Neutrophil (primary cell): ENCODE data around the gene IRF4.

ENCODE experiments used
- H3K27ac ChIP-seq: fragments of 200-600 bp; sonication (generic); 2 replicates; pipeline ENCODE4 v1.5.1; 2016; ENCODE audit warnings: mild to moderate bottlenecking, moderate library complexity
- H3K27me3 ChIP-seq: fragments of 200-600 bp; sonication (generic); 2 replicates; pipeline ENCODE4 v1.6.0; 2016; ENCODE audit warnings: mild to moderate bottlenecking
- H3K36me3 ChIP-seq: fragments of 200-600 bp; sonication (generic); 2 replicates; pipeline ENCODE4 v1.5.1; 2017
- H3K4me1 ChIP-seq, 2 experiments: fragments of 200-600 bp in 1 of 2; sonication (generic) in 1 of 2; 1 replicate in 1 of 2; 2 replicates in 1 of 2; pipeline versions ENCODE4 v1.5.1 to v1.6.1; 2013 to 2016; ENCODE audit warnings: low read depth in 1 of 2, low read length in 1 of 2, mild to moderate bottlenecking in 1 of 2, moderate library complexity in 1 of 2; ENCODE audit not compliant: control insufficient read depth in 1 of 2, insufficient read depth in 1 of 2
- H3K4me3 ChIP-seq, 2 experiments: fragments of 200-600 bp in 1 of 2; sonication (generic) in 1 of 2; 1 replicate in 1 of 2; 2 replicates in 1 of 2; pipeline ENCODE4 v1.5.1; 2013 to 2016; ENCODE audit warnings: low read depth in 1 of 2, low read length in 1 of 2, mild to moderate bottlenecking in 1 of 2, moderate library complexity in 1 of 2
- H3K9me3 ChIP-seq: fragments of 200-600 bp; sonication (generic); 2 replicates; pipeline ENCODE4 v1.5.1; 2016
- CTCF ChIP-seq: fragments of 200-600 bp; sonication (generic); IDR thresholded peaks from 2 replicates; pipeline ENCODE4 v1.5.1; 2016; ENCODE audit warnings: antibody characterized with exemption

Gene IRF4

GRCh38 chr6:391559-392440, at the start of gene IRF4:
Gene IRF4, plus strand, starts transcription at chr6:391752. Its CDS starts 1,401 bp downstream, at chr6:393153.
- peaks cover 24 to 27% of the 10 kb centered on the region in 2 experiments for H3K4me1 ChIP-seq
- TF ChIP-seq CTCF, result no peak
- H3K27me3 ChIP-seq, result peaks cover 100% of the 10 kb centered on the region
- no peaks in the 10 kb centered on the region for H3K36me3 ChIP-seq
- no peak within 1 kb of the TSS for H3K27ac ChIP-seq
- H3K9me3 ChIP-seq, result no peaks in the 10 kb centered on the region
- peak within 1 kb of the TSS; percentile 70 to 71 for H3K4me3 ChIP-seq

- peaks cover 48 to 49% of the 10 kb centered on the region in 2 experiments for H3K4me1 ChIP-seq
- peaks cover 3% of the 10 kb centered on the region for H3K36me3 ChIP-seq
- TF ChIP-seq CTCF, result no peak
- no peak overlapping the region for H3K4me3 ChIP-seq
- H3K27me3 ChIP-seq, result no peaks in the 10 kb centered on the region
- no peaks in the 10 kb centered on the region for H3K9me3 ChIP-seq
- peak overlapping the region; percentile 73 for H3K27ac ChIP-seq
Measured at GRCh38 chr6:341914-342831, 49.4 kb upstream of the IRF4 start.

GRCh38 chr6:342832-343179, 48.7 kb upstream of the IRF4 start:
- H3K27ac ChIP-seq, result no peak overlapping the region
- peaks cover 42 to 43% of the 10 kb centered on the region in 2 experiments for H3K4me1 ChIP-seq
- H3K9me3 ChIP-seq, result no peaks in the 10 kb centered on the region
- no peak for TF ChIP-seq CTCF
- peaks cover 4% of the 10 kb centered on the region for H3K36me3 ChIP-seq
- H3K27me3 ChIP-seq, result no peaks in the 10 kb centered on the region
- no peak overlapping the region for H3K4me3 ChIP-seq

- H3K27me3 ChIP-seq, result no peaks in the 10 kb centered on the region
- no peaks in the 10 kb centered on the region for H3K9me3 ChIP-seq
- no peak overlapping the region for H3K4me3 ChIP-seq
- TF ChIP-seq CTCF, result no peak
- H3K27ac ChIP-seq, result no peak overlapping the region
- H3K4me1 ChIP-seq, result peaks cover 36 to 37% of the 10 kb centered on the region in 2 experiments
- H3K36me3 ChIP-seq, result peaks cover 9% of the 10 kb centered on the region
Measured at GRCh38 chr6:343226-343935, 48.2 kb upstream of the IRF4 start.
